ENCODE results near the gene PCDH1.

The PCDH1 gene

GRCh38 chr5:141875022-141875740 lies 3.0 kb downstream of the PCDH1 start:
- in situ Hi-C loops (cut with MboI; ENCODE audit: low sequenced_read_pairs) = no loop called here

- in situ Hi-C loops (cut with MboI; ENCODE audit: low sequenced_read_pairs) = no loop called here
Observed at GRCh38 chr5:141874262-141874964, 3.8 kb downstream of the PCDH1 start.

GRCh38 chr5:141873933-141874261 lies 4.3 kb downstream of the PCDH1 start:
- in situ Hi-C loops (cut with MboI; ENCODE audit: low sequenced_read_pairs) = no loop called here

GRCh38 chr5:141872496-141873356 lies 5.5 kb downstream of the PCDH1 start:
- in situ Hi-C loops (cut with MboI; ENCODE audit: low sequenced_read_pairs) = no loop called here

GRCh38 chr5:141871870-141872269 lies 6.3 kb downstream of the PCDH1 start:
- in situ Hi-C loops (cut with MboI; ENCODE audit: low sequenced_read_pairs) = no loop called here

GRCh38 chr5:141870871-141871270 lies 7.3 kb downstream of the PCDH1 start:
- in situ Hi-C loops (cut with MboI; ENCODE audit: low sequenced_read_pairs) = no loop called here

GRCh38 chr5:141870228-141870627 lies 8.0 kb downstream of the PCDH1 start:
- in situ Hi-C loops (cut with MboI; ENCODE audit: low sequenced_read_pairs) = no loop called here

GRCh38 chr5:141869514-141869913 lies 8.7 kb downstream of the PCDH1 start:
- in situ Hi-C loops (cut with MboI; ENCODE audit: low sequenced_read_pairs) = no loop called here

- in situ Hi-C loops (cut with MboI; ENCODE audit: low sequenced_read_pairs) = no loop called here
Observed at GRCh38 chr5:141869040-141869439, 9.2 kb downstream of the PCDH1 start.

GRCh38 chr5:141868541-141868940 lies 9.7 kb downstream of the PCDH1 start:
- in situ Hi-C loops (cut with MboI; ENCODE audit: low sequenced_read_pairs) = no loop called here

GRCh38 chr5:141867651-141868050 lies 10.6 kb downstream of the PCDH1 start:
- in situ Hi-C loops (cut with MboI; ENCODE audit: low sequenced_read_pairs) = no loop called here

- in situ Hi-C loops (cut with MboI; ENCODE audit: low sequenced_read_pairs) = no loop called here
Observed at GRCh38 chr5:141867139-141867538, 11.1 kb downstream of the PCDH1 start.

GRCh38 chr5:141866096-141866495 lies 12.1 kb downstream of the PCDH1 start:
- in situ Hi-C loops (cut with MboI; ENCODE audit: low sequenced_read_pairs) = no loop called here

GRCh38 chr5:141865406-141865805 lies 12.8 kb downstream of the PCDH1 start:
- in situ Hi-C loops (cut with MboI; ENCODE audit: low sequenced_read_pairs) = no loop called here

GRCh38 chr5:141864371-141865370 lies 13.5 kb downstream of the PCDH1 start:
- in situ Hi-C loops (cut with MboI; ENCODE audit: low sequenced_read_pairs) = no loop called here

- in situ Hi-C loops (cut with MboI; ENCODE audit: low sequenced_read_pairs) = no loop called here
Observed at GRCh38 chr5:141863569-141864178, 14.5 kb downstream of the PCDH1 start.

- in situ Hi-C loops (cut with MboI; ENCODE audit: low sequenced_read_pairs) = no loop called here
Observed at GRCh38 chr5:141862936-141863543, 15.2 kb downstream of the PCDH1 start.

- in situ Hi-C loops (cut with MboI; ENCODE audit: low sequenced_read_pairs) = no loop called here
Observed at GRCh38 chr5:141861194-141861593, 17.0 kb downstream of the PCDH1 start.

- in situ Hi-C loops (cut with MboI; ENCODE audit: low sequenced_read_pairs) = no loop called here
Observed at GRCh38 chr5:141858079-141858765, 20.0 kb downstream of the PCDH1 start.

Measured in HL-60/S4 treated with retinoic acid at 250 ng/mL for 4 days and 3 days (cell line).